A549 (cell line): ENCODE measurements around the gene TNRC6B. TPM values are rescaled to one million over a fixed set of nuclear protein-coding genes. Genes with fewer than 3 reads are reported as not detected.
A peak's percentile ranks its signal among the peaks of the same experiment; 100 is the strongest.

Experiments
- ATAC-seq, 2 experiments: fragments of 200-7000 bp in 1 of 2; fragments of >200 bp in 1 of 2; cut with Nextera tagmentation in 1 of 2; cut with Tn5 transposase in 1 of 2; 3 replicates each; pipeline versions ENCODE4 v1.8.0 to v1.9.1; 2018 to 2020; ENCODE audit warnings: mild to moderate bottlenecking in 1 of 2, moderate library complexity in 1 of 2
- CTCF ChIA-PET: fragments of 300-600 bp; sonication (Branson Sonifier 250); formaldehyde crosslinking; extraction: SDS; loops from one replicate; lab custom pipeline; 2021; ENCODE audit warnings: antibody characterized with exemption, inconsistent platforms; lab: Yijun Ruan, JAX
- POLR2A ChIA-PET: fragments of 350-600 bp; formaldehyde crosslinking; extraction: SDS; loops from one replicate; lab custom pipeline; 2021; ENCODE audit warnings: antibody characterized with exemption, inconsistent platforms; lab: Yijun Ruan, JAX
- DNase-seq, 2 experiments: peaks; one replicate each; pipeline versions ENCODE4 v3.0.0 to v3.0.0-alpha.2; 2011 to 2016; ENCODE audit warnings: low read depth in 1 of 2, low spot score in 1 of 2
- FAIRE-seq: peaks from 2 replicates; lab custom pipeline; 2011; peaks lifted over from hg19 to GRCh38; lab: Jason Lieb, UNC
- H3K27ac ChIP-seq, 2 experiments: fragments of >200 bp; sonication (Bioruptor Twin); formaldehyde crosslinking; 3 replicates each; pipeline ENCODE4 v1.5.1; 2016 to 2017
- H3K4me1 ChIP-seq: fragments of >200 bp; sonication (Bioruptor Twin); formaldehyde crosslinking; 3 replicates; pipeline ENCODE4 v1.6.1; 2016
- H3K4me2 ChIP-seq: fragments of >200 bp; sonication (Bioruptor Twin); formaldehyde crosslinking; 3 replicates; pipeline ENCODE4 v1.6.1; 2016
- H3K4me3 ChIP-seq: fragments of >200 bp; sonication (Bioruptor Twin); formaldehyde crosslinking; 3 replicates; pipeline ENCODE4 v1.5.1; 2016
- H3K9me3 ChIP-seq: fragments of >200 bp; sonication (Bioruptor Twin); formaldehyde crosslinking; 3 replicates; pipeline ENCODE4 v1.6.1; 2016
- CHD2 ChIP-seq: fragments of 150-350 bp; IDR thresholded peaks from 2 replicates; pipeline ENCODE4 v1.6.1; 2014; ENCODE audit warnings: low read length; ENCODE audit not compliant: partially characterized antibody
- FOSB ChIP-seq: fragments of 250-450 bp; sonication (Bioruptor Pico); IDR thresholded peaks from 2 replicates; pipeline ENCODE4 v1.5.0; 2020; ENCODE audit warnings: mild to moderate bottlenecking, moderate library complexity
- FOXS1 ChIP-seq: fragments of 250-450 bp; sonication (Bioruptor Pico); IDR thresholded peaks from 2 replicates; pipeline ENCODE4 v1.5.0; 2020; ENCODE audit warnings: mild to moderate bottlenecking, moderate library complexity
- HOXA7 ChIP-seq: fragments of 250-450 bp; sonication (Bioruptor Pico); IDR thresholded peaks from 2 replicates; pipeline ENCODE4 v1.5.0; 2020; ENCODE audit warnings: mild to moderate bottlenecking, moderate library complexity
- HOXB13 ChIP-seq: fragments of 250-450 bp; sonication (Bioruptor Pico); IDR thresholded peaks from 2 replicates; pipeline ENCODE4 v1.5.0; 2020; ENCODE audit warnings: low read depth, mild to moderate bottlenecking, moderate library complexity
- HOXB5 ChIP-seq: fragments of 250-450 bp; sonication (Bioruptor Pico); IDR thresholded peaks from 2 replicates; pipeline ENCODE4 v1.5.0; 2020; ENCODE audit warnings: mild to moderate bottlenecking, moderate library complexity
- JUN ChIP-seq, 2 experiments: fragments of >200 bp; sonication (Bioruptor Twin); formaldehyde crosslinking; IDR thresholded peaks; 2 replicates in 1 of 2; 3 replicates in 1 of 2; pipeline ENCODE4 v1.6.1; 2016 to 2017
- JUNB ChIP-seq: fragments of >200 bp; sonication (Bioruptor Twin); formaldehyde crosslinking; IDR thresholded peaks from 2 replicates; pipeline ENCODE4 v1.6.1; 2016
- MYC ChIP-seq: IDR thresholded peaks from 2 replicates; pipeline ENCODE4 v1.6.1; 2012; ENCODE audit warnings: mild to moderate bottlenecking, inconsistent platforms, low read length, improper control_type of control experiment, borderline replicate concordance
- POLR2AphosphoS2 ChIP-seq: conservative IDR thresholded peaks from 2 replicates; pipeline ENCODE4 v1.6.1; 2012; ENCODE audit warnings: low read length, improper control_type of control experiment, inconsistent platforms
- RCOR1 ChIP-seq: fragments of 150-350 bp; IDR thresholded peaks from 2 replicates; pipeline ENCODE4 v1.6.1; 2014; ENCODE audit warnings: antibody characterized with exemption, low read length, low read depth
- SMC3 ChIP-seq: fragments of >200 bp; sonication (Bioruptor Twin); formaldehyde crosslinking; IDR thresholded peaks from 3 replicates; pipeline ENCODE4 v1.6.1; 2018; ENCODE audit warnings: inconsistent platforms
- SREBF2 ChIP-seq: fragments of 450-650 bp; IDR thresholded peaks from 2 replicates; pipeline ENCODE4 v1.6.1; 2014; ENCODE audit warnings: mild to moderate bottlenecking, moderate library complexity
- ZNF302 ChIP-seq: fragments of 250-450 bp; sonication (Bioruptor Pico); IDR thresholded peaks from 2 replicates; pipeline ENCODE4 v1.9.0; 2021; ENCODE audit warnings: inconsistent platforms, mild to moderate bottlenecking, moderate library complexity
- WGBS: methylation state at CpG from one replicate; pipeline ENCODE4 v1.1.6; 2017; ENCODE audit errors: missing lambda C conversion rate; 5-methylcytosine and 5-hydroxymethylcytosine counted together
- polyA plus RNA-seq, 4 experiments: library from polyadenylated mRNA; depleted of rRNA in 3 of 4; stranded (reverse); fragments of >200 nt; fragmentation: RNase III in 1 of 4; extraction: RNeasy Plus Mini Kit Qiagen cat#74134 plus additional on column Dnase treatment in 1 of 4; gene quantifications; 2 replicates in 3 of 4; 3 replicates in 1 of 4; pipeline ENCODE4 v1.2.3, GENCODE V29; 2011 to 2017
- TF ChIP-seq, protein P1 (sequence below): fragments of >200 bp; sonication (Bioruptor Twin); formaldehyde crosslinking; IDR thresholded peaks from 3 replicates; pipeline ENCODE4 v1.6.1; 2016
- TF ChIP-seq, protein P2 (sequence below): fragments of 450-650 bp; IDR thresholded peaks from 2 replicates; pipeline ENCODE4 v1.6.1; 2014; ENCODE audit warnings: antibody characterized with exemption
- TF ChIP-seq, protein P3 (sequence below): fragments of 250-450 bp; sonication (Bioruptor Pico); IDR thresholded peaks from 2 replicates; pipeline ENCODE4 v1.5.0; 2020; ENCODE audit warnings: low read depth, mild to moderate bottlenecking, moderate library complexity
- TF ChIP-seq, protein P4 (sequence below): fragments of 250-450 bp; sonication (Bioruptor Pico); IDR thresholded peaks from 2 replicates; pipeline ENCODE4 v1.5.0; 2021; ENCODE audit warnings: mild to moderate bottlenecking, moderate library complexity, borderline replicate concordance
- TF ChIP-seq, protein P5 (sequence below): IDR thresholded peaks from 2 replicates; pipeline ENCODE4 v1.6.1; 2012; ENCODE audit warnings: low read depth, borderline replicate concordance

Gene TNRC6B
- polyA plus RNA-seq, 2 of the 4 experiments (the other 2 are of a cell fraction), result 4.9 to 5.0 TPM

DNA sequence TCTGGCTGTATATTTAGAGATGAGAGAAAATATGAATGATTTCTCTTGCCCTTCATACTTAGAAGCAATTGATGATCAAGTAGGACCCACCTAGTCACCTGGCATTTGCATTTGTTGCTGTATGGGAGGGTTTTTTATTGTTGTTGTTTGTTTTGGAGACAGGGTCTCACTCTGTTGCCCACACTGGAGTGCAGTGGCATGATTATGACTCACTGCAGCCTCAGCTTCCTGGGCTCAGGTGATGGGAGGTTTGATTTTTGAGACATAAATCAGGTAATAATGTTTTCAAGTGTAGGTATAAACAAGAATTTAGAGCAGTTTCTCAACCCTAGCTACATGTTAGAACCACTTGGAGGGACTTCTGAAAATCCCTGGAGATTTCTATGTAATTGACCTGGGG lies 63.0 kb downstream of the TNRC6B start:
- ATAC-seq, result no peak
- H3K27ac ChIP-seq, result peak overlapping the region; percentile 5 to 87; a peak in 3 of 6 replicates
- no peak overlapping the region for H3K4me3 ChIP-seq
- H3K9me3 ChIP-seq, result no peaks in the 10 kb centered on the region
- H3K4me2 ChIP-seq, result peak overlapping the region; percentile 13; the same call in 2 of the 3 replicates
- POLR2A ChIA-PET, result no interaction called here
- no peak for FAIRE-seq
- no peak for DNase-seq
- TF ChIP-seq, protein P1, sequence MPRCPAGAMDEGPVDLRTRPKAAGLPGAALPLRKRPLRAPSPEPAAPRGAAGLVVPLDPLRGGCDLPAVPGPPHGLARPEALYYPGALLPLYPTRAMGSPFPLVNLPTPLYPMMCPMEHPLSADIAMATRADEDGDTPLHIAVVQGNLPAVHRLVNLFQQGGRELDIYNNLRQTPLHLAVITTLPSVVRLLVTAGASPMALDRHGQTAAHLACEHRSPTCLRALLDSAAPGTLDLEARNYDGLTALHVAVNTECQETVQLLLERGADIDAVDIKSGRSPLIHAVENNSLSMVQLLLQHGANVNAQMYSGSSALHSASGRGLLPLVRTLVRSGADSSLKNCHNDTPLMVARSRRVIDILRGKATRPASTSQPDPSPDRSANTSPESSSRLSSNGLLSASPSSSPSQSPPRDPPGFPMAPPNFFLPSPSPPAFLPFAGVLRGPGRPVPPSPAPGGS, result no peak
- TF ChIP-seq JUNB (no peak), POLR2AphosphoS2 (no peak), FOSB (CRISPR knock-in tag) (no peak), HOXB13 (no peak), CHD2 (no peak)
- TF ChIP-seq, all 56 proteins: peak for 0
- H3K4me1 ChIP-seq, result peaks cover 43% of the 10 kb centered on the region
- CTCF ChIA-PET, result interaction anchor here (1.9 kb wide), 1 partner anchor 706 kb away, joined by 6 read pairs; no protein-coding TSS in a partner anchor

DNA sequence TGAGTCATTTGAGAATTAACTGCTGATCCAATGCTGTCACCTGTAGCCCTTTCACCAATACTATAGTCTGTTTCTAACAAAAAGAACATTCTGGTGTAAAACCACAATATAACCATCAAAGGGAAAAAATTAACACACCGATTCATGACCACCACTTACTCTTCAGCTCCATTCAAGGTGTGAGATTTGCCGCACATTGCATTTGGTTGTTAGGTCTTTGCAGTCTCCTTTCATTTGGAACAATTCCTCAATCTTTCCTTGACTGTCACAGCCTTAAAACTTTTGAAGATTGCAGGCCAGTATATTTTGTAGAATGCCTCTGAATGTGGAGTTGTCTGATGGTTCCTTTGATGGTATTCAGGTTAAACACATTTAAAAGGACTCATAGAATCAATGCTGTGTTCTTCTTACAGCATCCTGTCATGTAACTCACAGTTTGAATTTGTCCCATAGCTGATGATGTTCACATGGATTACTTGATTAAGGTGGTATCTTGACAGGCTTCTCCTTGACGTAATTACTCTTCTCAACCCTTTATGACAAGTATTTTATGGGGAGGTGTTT lies 63.6 kb downstream of the TNRC6B start:
- peak overlapping the region in 1 of 2 experiments; percentile 87; a peak in 3 of 6 replicates for H3K27ac ChIP-seq
- TF ChIP-seq MYC (no peak), FOXS1 (CRISPR knock-in tag) (no peak), HOXA7 (CRISPR knock-in tag) (no peak), RCOR1 (no peak), FOSB (CRISPR knock-in tag) (no peak), ZNF302 (no peak), SMC3 (no peak)
- TF ChIP-seq, protein P2, sequence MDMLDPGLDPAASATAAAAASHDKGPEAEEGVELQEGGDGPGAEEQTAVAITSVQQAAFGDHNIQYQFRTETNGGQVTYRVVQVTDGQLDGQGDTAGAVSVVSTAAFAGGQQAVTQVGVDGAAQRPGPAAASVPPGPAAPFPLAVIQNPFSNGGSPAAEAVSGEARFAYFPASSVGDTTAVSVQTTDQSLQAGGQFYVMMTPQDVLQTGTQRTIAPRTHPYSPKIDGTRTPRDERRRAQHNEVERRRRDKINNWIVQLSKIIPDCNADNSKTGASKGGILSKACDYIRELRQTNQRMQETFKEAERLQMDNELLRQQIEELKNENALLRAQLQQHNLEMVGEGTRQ, result no peak
- TF ChIP-seq, protein P3, sequence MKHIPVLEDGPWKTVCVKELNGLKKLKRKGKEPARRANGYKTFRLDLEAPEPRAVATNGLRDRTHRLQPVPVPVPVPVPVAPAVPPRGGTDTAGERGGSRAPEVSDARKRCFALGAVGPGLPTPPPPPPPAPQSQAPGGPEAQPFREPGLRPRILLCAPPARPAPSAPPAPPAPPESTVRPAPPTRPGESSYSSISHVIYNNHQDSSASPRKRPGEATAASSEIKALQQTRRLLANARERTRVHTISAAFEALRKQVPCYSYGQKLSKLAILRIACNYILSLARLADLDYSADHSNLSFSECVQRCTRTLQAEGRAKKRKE (CRISPR knock-in tag), result no peak
- CTCF ChIA-PET, result interaction anchor here (1.9 kb wide), 1 partner anchor 707 kb away, joined by 6 read pairs; no protein-coding TSS in a partner anchor

DNA sequence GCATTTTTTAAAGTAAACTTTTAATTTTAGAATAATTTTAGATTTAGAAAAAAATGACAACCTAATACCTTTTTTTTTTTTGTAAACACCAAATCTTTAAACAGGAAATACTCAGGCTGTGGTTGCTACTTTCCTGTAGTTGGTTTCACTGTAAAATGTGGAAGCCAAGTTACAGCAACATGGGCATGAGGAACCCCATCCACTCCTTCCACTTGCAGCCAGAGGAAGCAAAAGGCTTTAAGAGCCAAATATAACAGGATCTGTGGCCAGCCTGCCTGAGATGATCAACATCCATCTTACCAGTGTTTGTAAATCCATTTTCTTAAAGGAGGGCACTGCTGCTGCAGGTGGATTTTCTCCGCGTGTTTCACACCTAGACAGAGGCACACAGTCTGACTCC lies 66.2 kb downstream of the TNRC6B start:
- WGBS, result 100% methylated on average over 2 of the region's 2 CpGs
- Histone ChIP-seq H3K4me3 (no peak overlapping the region), H3K4me1 (peaks cover 22% of the 10 kb centered on the region), H3K9me3 (no peaks in the 10 kb centered on the region), H3K27ac (no peak overlapping the region), H3K4me2 (no peak overlapping the region)
- CTCF ChIA-PET, result no interaction called here
- POLR2A ChIA-PET, result no interaction called here
- no peak for DNase-seq
- TF ChIP-seq POLR2AphosphoS2 (no peak), HOXA7 (CRISPR knock-in tag) (no peak), HOXB13 (no peak), SREBF2 (no peak), HOXB5 (CRISPR knock-in tag) (no peak), JUN (IDR thresholded peaks at IDR 0.05) (no peak), RCOR1 (no peak)
- TF ChIP-seq, protein P4, sequence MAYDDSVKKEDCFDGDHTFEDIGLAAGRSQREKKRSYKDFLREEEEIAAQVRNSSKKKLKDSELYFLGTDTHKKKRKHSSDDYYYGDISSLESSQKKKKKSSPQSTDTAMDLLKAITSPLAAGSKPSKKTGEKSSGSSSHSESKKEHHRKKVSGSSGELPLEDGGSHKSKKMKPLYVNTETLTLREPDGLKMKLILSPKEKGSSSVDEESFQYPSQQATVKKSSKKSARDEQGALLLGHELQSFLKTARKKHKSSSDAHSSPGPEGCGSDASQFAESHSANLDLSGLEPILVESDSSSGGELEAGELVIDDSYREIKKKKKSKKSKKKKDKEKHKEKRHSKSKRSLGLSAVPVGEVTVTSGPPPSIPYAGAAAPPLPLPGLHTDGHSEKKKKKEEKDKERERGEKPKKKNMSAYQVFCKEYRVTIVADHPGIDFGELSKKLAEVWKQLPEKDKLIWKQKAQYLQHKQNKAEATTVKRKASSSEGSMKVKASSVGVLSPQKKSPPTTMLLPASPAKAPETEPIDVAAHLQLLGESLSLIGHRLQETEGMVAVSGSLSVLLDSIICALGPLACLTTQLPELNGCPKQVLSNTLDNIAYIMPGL (CRISPR knock-in tag), result no peak
- TF ChIP-seq, protein P1, result no peak
- TF ChIP-seq, protein P5, sequence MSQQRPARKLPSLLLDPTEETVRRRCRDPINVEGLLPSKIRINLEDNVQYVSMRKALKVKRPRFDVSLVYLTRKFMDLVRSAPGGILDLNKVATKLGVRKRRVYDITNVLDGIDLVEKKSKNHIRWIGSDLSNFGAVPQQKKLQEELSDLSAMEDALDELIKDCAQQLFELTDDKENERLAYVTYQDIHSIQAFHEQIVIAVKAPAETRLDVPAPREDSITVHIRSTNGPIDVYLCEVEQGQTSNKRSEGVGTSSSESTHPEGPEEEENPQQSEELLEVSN, result no peak
- ATAC-seq, result no peak
- no peak for FAIRE-seq

More for the DNA sequence above, 63.6 kb downstream of the TNRC6B start:
- Histone ChIP-seq H3K4me1 (peaks cover 37% of the 10 kb centered on the region), H3K4me3 (no peak overlapping the region), H3K4me2 (no peak overlapping the region; the same call in 2 of the 3 replicates), H3K9me3 (no peaks in the 10 kb centered on the region)
- POLR2A ChIA-PET, result no interaction called here
- no peak for FAIRE-seq
- DNase-seq, result no peak
- WGBS, result 94% methylated on average over 3 of the region's 3 CpGs
- no peak for ATAC-seq
